Ovary (tissue), 9 donors: ENCODE results near the gene GRM3. TPM values are rescaled to one million over a fixed set of nuclear protein-coding genes. Genes with fewer than 3 reads are reported as not detected.

ENCODE experiments used
- DNase-seq, 5 donors: peaks; one replicate each; pipeline ENCODE4 v3.0.0-alpha.2; 2019 to 2020
- H3K27ac ChIP-seq, 2 donors: fragments of 200-600 bp; one replicate each; pipeline versions ENCODE4 v1.5.1 to v1.8.0; 2019 to 2022
- H3K27me3 ChIP-seq: fragments of 200-600 bp; one replicate; pipeline ENCODE4 v1.8.0; 2022
- H3K36me3 ChIP-seq: fragments of 200-600 bp; sonication (generic); one replicate; pipeline ENCODE4 v1.5.1; 2019
- H3K4me1 ChIP-seq: one replicate; pipeline ENCODE4 v1.8.1; 2013; ENCODE audit warnings: mild to moderate bottlenecking, moderate library complexity; ENCODE audit not compliant: insufficient read depth
- H3K4me3 ChIP-seq: fragments of 200-600 bp; sonication (generic); one replicate; pipeline ENCODE4 v1.5.1; 2017
- H3K9me3 ChIP-seq, 2 donors: fragments of 200-600 bp in 1 of 2; sonication (generic) in 1 of 2; one replicate each; pipeline versions ENCODE4 v1.5.1 to v1.8.1; 2013 to 2019; ENCODE audit warnings: mild to moderate bottlenecking in 1 of 2, moderate library complexity in 1 of 2
- CTCF ChIP-seq, 3 donors: fragments of 450-650 bp in 2 of 3; fragments of 200-600 bp in 1 of 3; IDR thresholded peaks; one replicate each; pipeline versions ENCODE4 v1.5.1 to v1.8.0; 2016 to 2022; ENCODE audit warnings: antibody characterized with exemption in 3 of 3, mild to moderate bottlenecking in 1 of 3
- EP300 ChIP-seq: sonication (generic); formaldehyde crosslinking; IDR thresholded peaks from one replicate; pipeline ENCODE4 v1.6.1; 2017; ENCODE audit warnings: antibody characterized with exemption
- POLR2A ChIP-seq: fragments of 450-650 bp; IDR thresholded peaks from one replicate; pipeline ENCODE4 v1.6.1; 2017; ENCODE audit warnings: antibody characterized with exemption, mild to moderate bottlenecking, moderate library complexity
- WGBS, 3 donors: extraction: QIAGEN DNeasy Blood & Tissue Kit in 1 of 3; methylation state at CpG; one replicate each; pipeline versions ENCODE4 v1.1.5 to v1.1.7; 2013 to 2017; 5-methylcytosine and 5-hydroxymethylcytosine counted together
- intact Hi-C, 4 donors: fragments of 100-400 bp; cut with DNase I; formaldehyde crosslinking; loops; one replicate each; pipeline versions ENCODE4 v1.11.0 to v1.15.1; 2022 to 2023
- polyA plus RNA-seq, 2 donors: library from polyadenylated mRNA; stranded (reverse); fragments of 200-250 nt in 1 of 2; fragments of 350-450 nt in 1 of 2; fragmentation: Illumina TruSeq in 1 of 2; extraction: RNeasy Lipid Tissue Mini Kit (QIAGEN cat#74804) in 1 of 2; gene quantifications; one replicate each; pipeline ENCODE4 v1.2.3, GENCODE V29; 2013 to 2014
- total RNA-seq, 7 donors: library from RNA; depleted of rRNA in 2 of 7; stranded (reverse); fragments of >200 nt in 2 of 7; fragmentation: NEBNext Ultra II Directional in 3 of 7; extraction: Animal tissue kit (Norgen Biotek cat#: 25700) in 3 of 7; gene quantifications; one replicate each; pipeline versions ENCODE4 v1.1.0 to v1.2.4, GENCODE V29; 2016 to 2023
- donor health status: DM: no; HTN: no; CAD: no; lungs with moderate emphysema.
- donor health status: DM: no; HTN: no; CAD: no.
- donor health status: Bipolar disorder and iron deficiency.
- donor health status: DM: yes; HTN: yes; CAD: no.
- donor health status: DM: no; HTN: no; CAD: no.
- donor health status: DM: yes; HTN: yes; CAD: no.

GRM3 gene
- total and polyA plus RNA-seq, 9 donors, result 0.10 to 0.11 TPM; not detected in 7

- H3K4me3 ChIP-seq, result no peak overlapping the region
- 79 to 88% (median 80%) methylated on average over 1 of the region's 1 CpG for WGBS, 3 donors
- no peaks in the 10 kb centered on the region for H3K27me3 ChIP-seq
- no peaks in the 10 kb centered on the region for H3K4me1 ChIP-seq
- no peaks in the 10 kb centered on the region for H3K36me3 ChIP-seq
- DNase-seq, result no peak
- intact Hi-C loops, result no loop called here
- TF ChIP-seq EP300 (no peak), POLR2A (no peak), CTCF (IDR thresholded peaks at IDR 0.05) (no peak)
- H3K9me3 ChIP-seq, result no peaks in the 10 kb centered on the region
- no peak overlapping the region for H3K27ac ChIP-seq
These were observed 76.6 kb downstream of the GRM3 start for GRCh38 chr7:86720306-86720705.

- Histone ChIP-seq H3K9me3 (no peaks in the 10 kb centered on the region), H3K27ac (no peak overlapping the region), H3K4me1 (no peaks in the 10 kb centered on the region), H3K4me3 (no peak overlapping the region), H3K36me3 (no peaks in the 10 kb centered on the region), H3K27me3 (no peaks in the 10 kb centered on the region)
- intact Hi-C loops, result no loop called here
- no peak for TF ChIP-seq POLR2A
- no peak for TF ChIP-seq EP300
- no peak for TF ChIP-seq CTCF (IDR thresholded peaks at IDR 0.05)
- WGBS, 3 donors, result 92 to 93% (median 93%) methylated on average over 4 of the region's 4 CpGs
- no peak for DNase-seq
These were observed 90.1 kb downstream of the GRM3 start for GRCh38 chr7:86733783-86734182.

GRCh38 chr7:86745013-86745745 is 101.5 kb downstream of the GRM3 start:
- TF ChIP-seq POLR2A (no peak), CTCF (IDR thresholded peaks at IDR 0.05) (no peak), EP300 (no peak)
- DNase-seq, result no peak
- intact Hi-C loops, result no loop called here
- Histone ChIP-seq H3K9me3 (no peaks in the 10 kb centered on the region), H3K4me3 (no peak overlapping the region), H3K27ac (no peak overlapping the region), H3K36me3 (no peaks in the 10 kb centered on the region), H3K27me3 (no peaks in the 10 kb centered on the region), H3K4me1 (no peaks in the 10 kb centered on the region)
- WGBS, 3 donors, result 31 to 46% (median 37%) methylated on average over 3 of the region's 3 CpGs

- Histone ChIP-seq H3K27ac (no peak overlapping the region), H3K4me3 (no peak overlapping the region), H3K27me3 (no peaks in the 10 kb centered on the region), H3K4me1 (no peaks in the 10 kb centered on the region), H3K36me3 (no peaks in the 10 kb centered on the region), H3K9me3 (no peaks in the 10 kb centered on the region)
- 65 to 67% (median 66%) methylated on average over 3 of the region's 3 CpGs for WGBS, 3 donors
- no peak for TF ChIP-seq EP300
- TF ChIP-seq CTCF (IDR thresholded peaks at IDR 0.05), result no peak
- no peak for TF ChIP-seq POLR2A
- intact Hi-C loops, result no loop called here
- DNase-seq, result no peak
These were observed 104.0 kb downstream of the GRM3 start for GRCh38 chr7:86747698-86748097.
